K562 (cell line): ENCODE data around the gene UPF2. TPM values are rescaled to one million over a fixed set of nuclear protein-coding genes. Genes with fewer than 3 reads are reported as not detected.

Source experiments
- ARID3A ChIP-seq: IDR thresholded peaks from 2 replicates; pipeline ENCODE4 v1.6.1; 2012; ENCODE audit warnings: low read depth, low read length, improper control_type of control experiment, borderline replicate concordance
- BCOR ChIP-seq: fragments of 450-650 bp; IDR thresholded peaks from 2 replicates; pipeline ENCODE4 v1.6.1; 2016
- FOXA1 ChIP-seq: fragments of 450-650 bp; IDR thresholded peaks from 2 replicates; pipeline ENCODE4 v1.6.1; 2016; ENCODE audit warnings: mild to moderate bottlenecking, borderline replicate concordance
- JUNB ChIP-seq: fragments of 450-650 bp; formaldehyde crosslinking; conservative IDR thresholded peaks from 2 replicates; pipeline ENCODE4 v1.4.0; 2020; ENCODE audit warnings: mild to moderate bottlenecking
- MCM2 ChIP-seq: fragments of 450-650 bp; IDR thresholded peaks from 2 replicates; pipeline ENCODE4 v1.6.1; 2017; ENCODE audit warnings: low read depth, mild to moderate bottlenecking
- MTA1 ChIP-seq: fragments of 450-650 bp; IDR thresholded peaks from 2 replicates; pipeline ENCODE4 v1.6.1; 2017; ENCODE audit warnings: borderline replicate concordance
- MYC ChIP-seq, 2 experiments: fragments of 250-450 bp in 1 of 2; sonication (Bioruptor Pico) in 1 of 2; IDR thresholded peaks; 2 replicates each; pipeline versions ENCODE4 v1.5.1 to v1.6.1; 2012 to 2021; ENCODE audit warnings: low read depth in 2 of 2, borderline replicate concordance in 1 of 2, improper control_type of control experiment in 1 of 2, low read length in 1 of 2, mild to moderate bottlenecking in 1 of 2, moderate library complexity in 1 of 2
- MYNN ChIP-seq, 2 experiments: sonication (generic); formaldehyde crosslinking in 1 of 2; IDR thresholded peaks; 2 replicates each; pipeline versions ENCODE4 v1.5.0 to v1.6.1; 2016 to 2020; ENCODE audit warnings: antibody characterized with exemption in 1 of 2, missing genetic modification reagents in 1 of 2
- NR2C2 ChIP-seq, 2 experiments: fragments of 200-800 bp in 1 of 2; sonication (Bioruptor generic) in 1 of 2; sonication (generic) in 1 of 2; formaldehyde crosslinking in 1 of 2; IDR thresholded peaks; 2 replicates each; pipeline versions ENCODE4 v1.6.1 to v1.8.0; 2016 to 2022; ENCODE audit warnings: mild to moderate bottlenecking in 1 of 2, missing compliant biosample characterization in 1 of 2, missing genetic modification characterization in 1 of 2, missing genetic modification reagents in 1 of 2
- PTBP1 ChIP-seq: fragments of 200-400 bp; formaldehyde crosslinking; IDR thresholded peaks from 2 replicates; pipeline ENCODE4 v1.6.1; 2017; ENCODE audit warnings: low read depth, low read length
- RFX7 ChIP-seq: fragments of 250-450 bp; sonication (Bioruptor Pico); IDR thresholded peaks from 2 replicates; pipeline ENCODE4 v1.5.1; 2021; ENCODE audit warnings: mild to moderate bottlenecking
- SNAPC5 ChIP-seq: fragments of 250-450 bp; sonication (Bioruptor Pico); IDR thresholded peaks from 2 replicates; pipeline ENCODE4 v1.8.0; 2021; ENCODE audit warnings: moderate library complexity, mild to moderate bottlenecking, inconsistent platforms
- SRSF9 ChIP-seq: fragments of 200-400 bp; formaldehyde crosslinking; IDR thresholded peaks from 2 replicates; pipeline ENCODE4 v1.6.1; 2017; ENCODE audit warnings: low read depth, low read length, borderline replicate concordance
- SUPT5H ChIP-seq: fragments of 450-650 bp; IDR thresholded peaks from 2 replicates; pipeline ENCODE4 v1.6.1; 2016
- TCF7L2 ChIP-seq: fragments of 150-350 bp; IDR thresholded peaks from 2 replicates; pipeline ENCODE4 v1.6.1; 2016; ENCODE audit warnings: low read depth, mild to moderate bottlenecking, low read length, moderate library complexity
- TEAD1 ChIP-seq, 2 experiments: fragments of 450-650 bp in 1 of 2; sonication (generic) in 1 of 2; formaldehyde crosslinking; IDR thresholded peaks; 2 replicates each; pipeline versions ENCODE4 v1.4.0 to v1.8.0; 2020 to 2022; ENCODE audit warnings: mild to moderate bottlenecking in 2 of 2, missing genetic modification reagents in 1 of 2
- UBTF ChIP-seq, 2 experiments: IDR thresholded peaks; 2 replicates each; pipeline ENCODE4 v1.6.1; 2012; ENCODE audit warnings: improper control_type of control experiment in 2 of 2, low read depth in 2 of 2, low read length in 2 of 2, borderline replicate concordance in 1 of 2
- ZEB2 ChIP-seq: fragments of 450-650 bp; IDR thresholded peaks from 2 replicates; pipeline ENCODE4 v1.6.1; 2016
- ZNF511 ChIP-seq: sonication (generic); formaldehyde crosslinking; IDR thresholded peaks from 2 replicates; pipeline ENCODE4 v1.8.0; 2022; ENCODE audit warnings: mild to moderate bottlenecking, missing genetic modification reagents
- polyA plus RNA-seq, 8 experiments: library from polyadenylated mRNA; depleted of rRNA in 4 of 8; stranded (reverse) in 5 of 8; unstranded in 3 of 8; fragments of >200 nt; fragmentation: Nextera tagmentation in 2 of 8; fragmentation: Illumina TruSeq in 1 of 8; extraction: Ambion mirVana in 2 of 8; extraction: Trizol in 1 of 8; gene quantifications; 2 replicates each; pipeline versions ENCODE4 v1.2.1 to v1.2.3, GENCODE V29; 2011 to 2014; ENCODE audit warnings: inconsistent platforms in 1 of 8, missing spikeins in 1 of 8
- total RNA-seq, 7 experiments: library from RNA; depleted of rRNA in 6 of 7; stranded (reverse); fragments of >200 nt in 6 of 7; fragmentation: Illumina TruSeq in 2 of 7; extraction: Trizol in 2 of 7; gene quantifications; 2 replicates each; pipeline versions ENCODE4 v1.2.1 to v1.2.3, GENCODE V29; 2011 to 2021; ENCODE audit warnings: low replicate concordance in 1 of 7

Gene UPF2
- total and polyA plus RNA-seq, 9 of the 15 experiments (the other 6 are each of a cell fraction or from before 2014, with no cell fraction given), result 13.9 to 37.7 (median 23.7) TPM

- TF ChIP-seq ARID3A, result no peak
- TF ChIP-seq BCOR, result no peak
- TF ChIP-seq TCF7L2, result no peak
- no peak for TF ChIP-seq MYNN (IDR thresholded peaks at IDR 0.05)
- no peak for TF ChIP-seq MYNN (CRISPR knock-in tag; IDR thresholded peaks at IDR 0.05)
- TF ChIP-seq RFX7 (CRISPR knock-in tag), result no peak
- no peak for TF ChIP-seq NR2C2 (CRISPR knock-in tag; IDR thresholded peaks at IDR 0.05)
- no peak for TF ChIP-seq NR2C2 (tag; IDR thresholded peaks at IDR 0.05)
- no peak for TF ChIP-seq JUNB (CRISPR knock-in tag)
- no peak for TF ChIP-seq FOXA1
- TF ChIP-seq ZEB2, result no peak
- peak; percentile 48; the same call in 1 of the 2 replicates for TF ChIP-seq SUPT5H
- no peak for TF ChIP-seq MCM2
- no peak for TF ChIP-seq UBTF (IDR thresholded peaks at IDR 0.05; ENCODE audit: borderline replicate concordance in 1 of 2, low read depth in 2 of 2, low read length in 2 of 2)
- peak in 1 of 2 experiments; percentile 55; a peak in 2 of 4 replicates for TF ChIP-seq TEAD1 (CRISPR knock-in tag; IDR thresholded peaks at IDR 0.05)
- peak; percentile 11; the same call in 1 of the 2 replicates for TF ChIP-seq MYC (IDR thresholded peaks at IDR 0.05; ENCODE audit: low read depth, low read length)
- TF ChIP-seq MYC (CRISPR knock-in tag; IDR thresholded peaks at IDR 0.05; ENCODE audit: borderline replicate concordance, low read depth), result no peak
- TF ChIP-seq ZNF511 (CRISPR knock-in tag), result no peak
- no peak for TF ChIP-seq SNAPC5 (CRISPR knock-in tag)
- TF ChIP-seq PTBP1, result no peak
- TF ChIP-seq SRSF9, result no peak
- TF ChIP-seq MTA1, result peak; percentile 30; the same call in 1 of the 2 replicates
These were observed 140.7 kb downstream of the UPF2 start (continued) for GRCh38 chr10:11901833-11902475.
